ENCODE results near the gene PNPLA6.
A peak's percentile ranks its signal among the peaks of the same experiment; 100 is the strongest.

PNPLA6 gene

DNA sequence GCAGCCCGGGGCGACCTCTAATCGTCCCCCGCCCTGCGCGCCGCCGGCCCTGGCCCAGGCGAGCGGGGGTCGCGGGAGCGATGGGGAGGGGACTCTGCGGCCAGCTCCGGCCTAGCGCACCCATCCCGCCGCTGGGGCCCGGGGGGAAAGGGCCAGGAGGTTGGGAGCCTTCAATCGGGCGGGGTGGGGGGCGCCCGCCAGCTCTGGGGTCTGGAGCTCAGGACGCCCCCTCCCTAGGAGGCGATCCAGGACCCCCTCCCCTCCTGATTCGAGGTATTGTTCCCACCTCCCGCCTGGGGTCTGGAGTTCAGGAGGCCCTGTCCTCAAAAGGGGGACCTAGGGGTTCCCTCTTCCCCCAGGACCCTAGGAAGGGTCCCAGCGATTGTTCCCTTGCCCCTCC, 19.2 kb upstream of the PNPLA6 start:
- no peak for DNase-seq

DNA sequence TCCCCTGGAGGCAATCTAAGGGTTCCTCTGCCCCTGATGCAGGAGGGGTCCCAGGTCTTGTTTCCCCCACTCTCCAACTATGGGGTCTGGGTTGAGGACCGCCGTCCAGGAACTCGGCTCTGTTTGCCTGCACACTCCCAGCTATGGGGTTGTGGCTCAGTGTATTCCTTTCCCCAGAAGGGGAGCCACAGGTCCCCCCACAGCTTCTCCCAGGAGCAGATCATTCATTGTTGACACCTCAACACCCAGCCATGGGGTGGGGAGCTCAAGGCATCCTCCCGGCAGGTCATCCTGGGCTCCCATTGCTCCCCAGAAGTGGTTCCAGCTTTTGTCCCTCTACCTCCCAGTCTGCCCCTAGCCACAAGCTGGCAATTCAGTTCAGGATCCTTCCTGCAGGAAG, 18.6 kb upstream of the PNPLA6 start:
- no peak for DNase-seq

DNA sequence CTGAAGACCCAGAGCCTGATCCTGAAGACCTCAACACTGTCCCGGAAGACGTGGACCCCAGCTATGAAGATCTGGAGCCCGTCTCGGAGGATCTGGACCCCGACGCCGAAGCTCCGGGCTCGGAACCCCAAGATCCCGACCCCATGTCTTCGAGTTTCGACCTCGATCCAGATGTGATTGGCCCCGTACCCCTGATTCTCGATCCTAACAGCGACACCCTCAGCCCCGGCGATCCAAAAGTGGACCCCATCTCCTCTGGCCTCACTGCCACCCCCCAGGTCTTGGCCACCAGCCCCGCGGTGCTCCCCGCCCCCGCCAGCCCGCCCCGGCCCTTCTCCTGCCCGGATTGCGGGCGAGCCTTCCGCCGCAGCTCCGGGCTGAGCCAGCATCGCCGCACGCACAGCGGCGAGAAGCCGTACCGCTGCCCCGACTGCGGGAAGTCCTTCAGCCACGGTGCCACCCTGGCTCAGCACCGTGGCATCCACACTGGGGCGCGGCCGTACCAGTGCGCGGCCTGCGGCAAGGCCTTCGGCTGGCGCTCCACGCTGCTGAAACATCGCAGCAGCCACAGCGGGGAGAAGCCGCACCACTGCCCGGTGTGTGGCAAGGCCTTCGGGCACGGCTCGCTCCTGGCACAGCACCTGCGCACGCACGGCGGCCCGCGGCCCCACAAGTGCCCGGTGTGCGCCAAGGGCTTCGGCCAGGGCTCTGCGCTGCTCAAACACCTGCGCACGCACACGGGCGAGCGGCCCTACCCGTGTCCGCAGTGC, 16.0 kb upstream of the PNPLA6 start:
- no peak for DNase-seq

DNA sequence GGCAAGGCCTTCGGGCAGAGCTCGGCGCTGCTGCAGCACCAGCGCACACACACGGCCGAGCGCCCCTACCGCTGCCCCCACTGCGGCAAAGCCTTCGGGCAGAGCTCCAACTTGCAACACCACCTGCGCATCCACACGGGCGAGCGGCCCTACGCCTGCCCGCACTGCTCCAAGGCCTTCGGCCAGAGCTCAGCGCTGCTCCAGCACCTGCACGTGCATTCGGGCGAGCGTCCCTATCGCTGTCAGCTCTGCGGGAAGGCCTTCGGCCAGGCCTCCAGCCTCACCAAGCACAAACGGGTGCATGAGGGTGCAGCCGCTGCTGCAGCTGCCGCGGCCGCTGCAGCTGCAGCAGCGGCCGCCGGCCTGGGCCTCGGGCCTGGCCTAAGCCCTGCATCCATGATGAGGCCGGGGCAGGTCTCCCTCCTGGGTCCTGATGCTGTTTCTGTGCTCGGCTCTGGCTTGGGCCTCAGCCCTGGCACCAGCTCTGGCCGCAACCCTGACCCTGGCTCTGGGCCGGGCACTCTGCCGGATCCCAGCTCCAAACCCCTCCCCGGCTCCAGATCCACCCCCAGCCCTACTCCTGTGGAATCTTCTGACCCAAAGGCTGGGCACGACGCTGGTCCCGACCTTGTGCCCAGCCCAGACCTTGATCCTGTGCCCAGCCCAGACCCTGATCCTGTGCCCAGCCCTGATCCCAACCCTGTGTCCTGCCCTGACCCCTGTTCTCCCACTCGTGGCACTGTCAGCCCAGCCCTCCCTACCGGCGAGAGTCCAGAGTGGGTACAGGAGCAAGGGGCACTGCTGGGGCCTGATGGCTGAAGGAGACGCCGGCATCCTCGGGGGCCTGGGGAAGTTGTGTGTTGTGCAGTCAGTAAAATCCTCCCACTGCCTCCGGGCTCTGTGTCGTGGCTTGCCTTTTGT, 15.1 kb upstream of the PNPLA6 start:
- DNase-seq, result no peak

DNA sequence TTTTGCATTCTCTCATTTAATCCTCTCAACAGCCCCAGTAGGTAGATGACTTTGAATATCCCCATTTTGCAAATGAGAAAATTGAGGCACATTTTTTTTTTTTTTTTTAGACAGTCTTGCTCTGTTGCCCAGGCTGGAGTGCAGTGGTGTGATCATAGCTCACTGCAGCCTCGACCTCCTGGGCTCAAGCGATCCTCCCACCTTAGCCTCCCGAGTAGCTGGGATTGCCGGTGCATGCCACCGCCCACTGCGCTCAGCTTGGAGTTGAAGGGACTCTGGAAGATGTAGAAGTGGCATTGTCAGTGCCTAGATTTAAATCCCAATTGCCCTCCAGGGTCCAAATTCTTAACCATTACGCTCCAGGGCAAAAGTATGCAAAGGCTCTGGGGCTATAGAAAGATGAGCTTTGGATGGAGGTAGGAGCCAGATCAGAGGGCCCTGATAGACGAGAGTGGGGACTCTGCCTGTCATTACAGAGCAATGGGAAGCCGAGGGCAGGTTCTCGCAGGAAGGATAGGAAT, 13.9 kb upstream of the PNPLA6 start:
- no peak for DNase-seq

DNA sequence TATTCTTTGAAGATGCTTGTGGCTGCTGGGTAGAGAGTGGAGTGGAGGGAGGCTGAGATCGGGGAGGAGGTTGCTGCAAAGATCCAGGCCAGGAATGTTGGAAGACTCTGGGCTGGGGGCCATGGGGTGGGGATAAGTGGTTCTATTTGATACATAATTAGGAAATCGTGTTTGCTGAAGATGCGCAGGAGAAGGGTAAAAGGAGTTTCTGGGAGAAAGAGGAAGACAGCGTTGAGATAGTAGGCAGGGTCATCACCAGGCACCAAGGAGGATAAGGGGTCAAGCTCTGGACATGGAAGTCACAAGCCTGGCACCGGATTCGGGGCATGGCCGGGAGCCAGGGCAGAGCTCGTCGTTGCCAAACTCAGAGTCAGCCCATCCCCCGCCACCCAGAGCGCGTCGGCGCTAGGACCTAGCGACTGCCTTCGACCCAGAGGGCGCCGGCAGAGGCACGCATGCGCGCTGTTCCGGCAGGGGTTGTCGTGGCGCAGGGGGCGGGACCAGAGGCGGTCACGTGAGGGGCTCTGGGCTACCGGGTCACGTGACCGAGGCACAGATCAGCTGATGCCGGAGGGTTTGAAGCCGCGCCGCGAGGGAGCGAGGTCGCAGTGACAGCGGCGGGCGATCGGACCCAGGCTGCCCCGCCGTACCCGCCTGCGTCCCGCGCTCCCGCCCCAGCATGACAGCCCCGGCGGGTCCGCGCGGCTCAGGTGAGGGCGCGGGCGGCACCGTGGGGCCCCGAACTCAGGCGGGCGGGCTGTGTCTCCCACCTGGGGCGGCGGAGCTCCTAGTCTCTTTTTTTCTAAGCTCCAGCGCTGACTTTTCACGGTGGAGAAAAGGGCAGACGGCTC, 13.2 kb upstream of the PNPLA6 start, which contains the start of gene MCOLN1:
Gene MCOLN1, plus strand, starts transcription at position 553 of the 851 bp plus-strand sequence. Its CDS starts 127 bp downstream, at position 680.
- peak; percentile 83 for DNase-seq

DNA sequence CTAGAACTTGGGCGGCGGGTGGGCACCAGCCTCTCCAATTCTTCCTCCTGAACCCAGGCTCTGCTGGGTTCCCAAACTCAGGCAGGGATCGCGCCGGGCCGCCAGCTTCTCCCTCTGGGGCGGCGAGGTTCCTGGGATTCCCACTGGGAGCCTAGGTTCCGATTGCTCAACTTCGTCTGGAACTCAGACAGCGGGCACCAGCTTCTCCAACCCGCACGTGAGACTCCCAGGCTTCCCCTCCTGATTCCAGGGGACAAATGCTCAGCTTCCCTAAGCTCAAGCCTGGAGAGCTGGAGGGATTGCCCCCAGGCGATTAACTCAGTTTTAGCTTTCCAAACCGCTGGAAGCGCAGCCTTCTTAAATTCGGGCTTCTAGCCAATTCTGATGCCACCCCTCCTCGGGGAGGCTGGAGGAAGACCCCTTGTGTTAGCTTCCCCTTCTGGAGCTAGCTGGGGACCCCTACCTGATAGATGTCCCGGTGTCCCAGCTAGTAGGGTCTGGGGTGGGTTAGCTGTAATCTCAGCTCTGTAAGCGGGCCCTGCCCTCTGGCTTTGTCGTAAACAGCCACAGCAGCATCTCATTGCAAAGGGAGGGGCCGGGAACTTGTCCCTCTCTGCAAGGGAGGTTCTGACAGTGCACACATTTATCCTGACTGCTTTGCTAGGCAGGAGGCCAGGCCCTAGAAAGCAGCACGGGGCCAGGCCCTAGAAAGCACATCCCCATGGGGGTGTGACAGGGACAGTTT, 12.4 kb upstream of the PNPLA6 start:
- no peak for DNase-seq

DNA sequence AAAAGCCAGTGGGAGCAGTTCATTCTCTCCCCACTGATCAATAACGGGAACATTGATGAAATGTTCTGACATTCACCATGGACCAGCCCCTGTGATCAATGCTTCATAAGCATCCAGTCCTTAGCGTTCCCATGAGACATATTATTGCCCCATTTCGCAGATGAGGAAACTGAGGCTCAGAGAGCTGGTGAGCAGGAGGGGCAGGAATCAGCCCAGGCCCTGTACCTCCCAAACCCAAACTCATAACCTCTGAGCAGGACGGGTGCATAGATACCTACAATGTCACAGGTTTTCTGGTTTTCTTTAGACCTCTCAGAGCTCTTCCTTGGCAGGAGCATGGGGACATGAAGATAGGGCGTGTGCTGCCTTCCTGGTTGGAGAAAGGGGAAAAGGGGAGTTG, 11.0 kb upstream of the PNPLA6 start:
- DNase-seq, result no peak

DNA sequence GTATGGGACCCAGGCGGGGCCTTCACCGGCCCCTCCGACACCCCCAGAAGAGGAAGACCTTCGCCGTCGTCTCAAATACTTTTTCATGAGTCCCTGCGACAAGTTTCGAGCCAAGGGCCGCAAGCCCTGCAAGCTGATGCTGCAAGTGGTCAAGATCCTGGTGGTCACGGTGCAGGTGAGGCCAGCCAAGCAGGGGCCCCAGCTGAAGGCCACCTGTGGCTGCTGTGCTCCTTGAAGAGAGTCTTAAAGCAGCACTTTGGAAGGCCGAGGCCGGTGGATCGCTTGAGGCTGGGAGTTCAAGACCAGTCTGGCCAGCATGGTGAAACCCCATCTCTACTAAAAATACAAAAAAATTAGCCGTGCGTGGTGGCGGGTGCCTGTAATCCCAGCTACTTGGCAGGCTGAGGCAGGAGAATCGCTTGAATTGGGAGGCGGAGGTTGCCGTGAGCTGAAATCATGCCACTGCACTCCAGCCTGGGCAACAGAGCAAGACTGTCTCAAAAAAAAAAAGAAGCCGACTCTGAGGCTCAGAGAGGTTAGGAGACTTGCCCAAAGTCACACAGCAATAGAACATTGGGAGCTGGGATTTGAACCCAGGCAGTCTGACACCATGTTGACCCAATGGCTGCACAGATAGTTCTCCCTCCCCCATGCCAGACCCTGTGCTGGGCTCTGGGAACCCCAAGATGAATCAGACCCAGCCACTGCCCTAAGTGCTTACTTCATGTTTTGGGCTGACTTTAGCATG, 10.4 kb upstream of the PNPLA6 start:
- no peak for DNase-seq

DNA sequence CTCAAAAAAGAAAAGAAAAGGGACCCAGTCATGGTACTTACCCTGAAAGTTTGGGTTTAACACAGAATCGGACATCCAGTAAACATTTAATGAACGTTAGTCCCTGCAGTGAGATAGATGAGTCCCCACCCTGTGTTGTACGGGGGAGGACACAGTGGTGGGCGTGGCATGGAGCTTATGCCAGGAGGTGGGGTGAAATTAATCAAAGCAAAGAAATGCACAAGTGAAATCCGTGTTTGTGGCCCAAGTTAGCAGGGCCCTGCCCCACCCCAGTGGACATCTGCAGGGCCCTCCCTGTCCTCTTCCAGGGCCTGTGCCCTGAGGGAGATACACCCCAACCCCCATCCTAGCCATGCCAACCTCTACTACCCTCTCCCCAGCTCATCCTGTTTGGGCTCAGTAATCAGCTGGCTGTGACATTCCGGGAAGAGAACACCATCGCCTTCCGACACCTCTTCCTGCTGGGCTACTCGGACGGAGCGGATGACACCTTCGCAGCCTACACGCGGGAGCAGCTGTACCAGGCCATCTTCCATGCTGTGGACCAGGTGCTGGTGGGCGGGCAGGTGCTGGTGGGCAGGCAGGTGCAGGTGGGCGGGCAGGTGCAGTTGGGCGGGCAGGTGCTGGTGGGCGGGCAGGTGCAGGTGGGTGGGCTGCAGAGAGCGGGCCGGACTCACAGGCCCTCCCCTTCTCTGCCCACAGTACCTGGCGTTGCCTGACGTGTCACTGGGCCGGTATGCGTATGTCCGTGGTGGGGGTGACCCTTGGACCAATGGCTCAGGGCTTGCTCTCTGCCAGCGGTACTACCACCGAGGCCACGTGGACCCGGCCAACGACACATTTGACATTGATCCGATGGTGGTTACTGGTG, 9.2 kb upstream of the PNPLA6 start:
- DNase-seq, result no peak

DNA sequence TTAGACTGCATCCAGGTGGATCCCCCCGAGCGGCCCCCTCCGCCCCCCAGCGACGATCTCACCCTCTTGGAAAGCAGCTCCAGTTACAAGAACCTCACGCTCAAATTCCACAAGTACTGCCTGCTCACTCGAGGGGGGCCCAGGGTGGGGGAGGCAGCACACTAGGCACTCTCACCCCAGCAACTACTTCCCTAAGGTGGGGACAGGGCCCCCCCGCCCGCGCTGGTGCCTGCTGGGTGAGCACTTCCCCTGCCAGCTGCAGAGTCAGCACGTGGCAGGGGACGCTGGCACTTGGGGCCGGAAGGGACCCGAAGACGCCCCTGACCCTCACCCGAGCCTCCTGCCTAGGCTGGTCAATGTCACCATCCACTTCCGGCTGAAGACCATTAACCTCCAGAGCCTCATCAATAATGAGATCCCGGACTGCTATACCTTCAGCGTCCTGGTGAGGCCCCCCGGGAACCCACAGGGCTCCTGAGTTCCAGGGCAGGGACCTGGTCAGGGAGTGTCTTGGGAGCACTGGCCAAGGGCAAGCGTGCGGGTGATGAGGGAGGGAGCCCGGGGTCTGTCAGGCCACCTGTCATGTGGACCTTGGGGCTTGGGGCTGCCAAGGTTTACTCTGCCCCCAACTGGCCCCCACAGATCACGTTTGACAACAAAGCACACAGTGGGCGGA, 7.9 kb upstream of the PNPLA6 start:
- no peak for DNase-seq

DNA sequence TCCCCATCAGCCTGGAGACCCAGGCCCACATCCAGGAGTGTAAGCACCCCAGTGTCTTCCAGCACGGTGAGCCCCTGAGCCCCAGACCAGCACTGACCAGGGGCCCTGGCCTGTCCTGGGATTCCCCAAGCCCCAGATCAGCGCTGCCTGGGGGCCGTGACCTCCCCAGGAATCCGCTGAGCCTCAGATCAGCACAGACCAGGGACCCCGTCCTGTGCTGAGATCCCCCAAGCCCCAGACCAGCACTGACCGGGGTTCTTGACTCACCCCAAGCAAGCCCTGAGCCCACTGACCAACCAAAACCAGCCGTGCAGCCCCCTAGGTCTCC, 7.4 kb upstream of the PNPLA6 start:
- DNase-seq, result no peak

DNA sequence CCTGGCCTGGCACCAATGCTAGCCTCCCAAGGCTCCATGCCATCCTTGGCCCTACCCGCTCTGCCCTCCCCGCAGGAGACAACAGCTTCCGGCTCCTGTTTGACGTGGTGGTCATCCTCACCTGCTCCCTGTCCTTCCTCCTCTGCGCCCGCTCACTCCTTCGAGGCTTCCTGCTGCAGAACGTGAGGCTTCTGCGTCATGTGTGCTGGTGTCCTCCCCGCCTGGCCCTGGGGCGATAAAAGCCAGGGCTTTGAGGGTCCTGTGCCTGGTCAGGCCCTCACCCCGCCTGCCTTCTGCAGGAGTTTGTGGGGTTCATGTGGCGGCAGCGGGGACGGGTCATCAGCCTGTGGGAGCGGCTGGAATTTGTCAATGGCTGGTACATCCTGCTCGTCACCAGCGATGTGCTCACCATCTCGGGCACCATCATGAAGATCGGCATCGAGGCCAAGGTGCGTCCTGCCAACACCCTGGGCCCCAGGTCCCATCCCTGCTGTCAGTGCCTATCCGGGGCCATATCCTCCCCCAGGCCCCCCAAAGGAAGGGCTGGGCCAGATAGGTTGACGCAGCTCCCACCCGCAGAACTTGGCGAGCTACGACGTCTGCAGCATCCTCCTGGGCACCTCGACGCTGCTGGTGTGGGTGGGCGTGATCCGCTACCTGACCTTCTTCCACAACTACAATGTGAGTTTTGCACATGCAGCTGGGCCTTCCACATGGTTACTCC, 6.8 kb upstream of the PNPLA6 start:
- DNase-seq, result no peak

DNA sequence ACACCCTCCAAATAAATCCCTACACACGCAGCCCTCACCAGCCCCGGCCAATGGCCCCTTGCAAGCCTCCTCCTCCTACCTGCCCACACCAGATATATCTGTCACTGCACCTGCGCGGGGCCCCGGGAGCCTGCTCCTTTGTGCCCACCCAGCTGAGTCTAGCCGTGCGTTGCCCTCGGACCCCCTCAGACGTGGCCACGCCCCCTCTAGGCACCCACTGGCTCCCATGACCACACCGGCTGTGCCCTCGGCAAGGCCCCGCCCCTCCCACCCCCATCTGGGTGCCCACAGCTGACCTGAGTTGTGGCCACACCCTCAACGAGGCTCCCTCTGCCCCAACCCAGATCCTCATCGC, 6.3 kb upstream of the PNPLA6 start:
- no peak for DNase-seq

DNA sequence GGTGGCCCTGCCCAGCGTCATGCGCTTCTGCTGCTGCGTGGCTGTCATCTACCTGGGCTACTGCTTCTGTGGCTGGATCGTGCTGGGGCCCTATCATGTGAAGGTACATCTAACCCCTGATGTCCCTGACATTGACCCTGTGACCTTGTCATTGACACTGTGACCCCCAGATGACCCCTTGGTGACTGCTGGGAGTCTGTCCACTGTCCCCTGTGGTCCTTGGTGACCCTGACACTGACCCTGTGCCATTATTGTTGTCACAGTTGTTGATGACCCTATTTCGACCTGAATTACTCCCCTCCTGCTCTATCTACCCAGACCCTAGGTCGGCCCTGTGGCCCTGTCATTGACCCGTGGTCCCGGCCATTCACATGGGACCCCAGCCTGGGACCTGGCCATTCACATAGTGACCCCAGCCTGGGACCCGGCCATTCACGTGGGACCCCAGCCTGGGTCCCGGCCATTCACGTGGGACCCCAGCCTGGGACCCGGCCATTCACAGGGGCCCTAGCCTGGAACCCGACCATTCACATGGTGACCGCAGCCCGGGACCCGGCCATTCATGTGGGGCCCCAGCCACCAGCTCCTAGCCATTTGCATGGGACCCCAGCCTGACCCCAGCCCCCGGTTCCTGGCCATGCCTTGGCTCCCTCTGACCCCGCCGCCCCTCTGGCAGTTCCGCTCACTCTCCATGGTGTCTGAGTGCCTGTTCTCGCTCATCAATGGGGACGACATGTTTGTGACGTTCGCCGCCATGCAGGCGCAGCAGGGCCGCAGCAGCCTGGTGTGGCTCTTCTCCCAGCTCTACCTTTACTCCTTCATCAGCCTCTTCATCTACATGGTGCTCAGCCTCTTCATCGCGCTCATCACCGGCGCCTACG, 5.7 kb upstream of the PNPLA6 start:
- DNase-seq, result no peak

DNA sequence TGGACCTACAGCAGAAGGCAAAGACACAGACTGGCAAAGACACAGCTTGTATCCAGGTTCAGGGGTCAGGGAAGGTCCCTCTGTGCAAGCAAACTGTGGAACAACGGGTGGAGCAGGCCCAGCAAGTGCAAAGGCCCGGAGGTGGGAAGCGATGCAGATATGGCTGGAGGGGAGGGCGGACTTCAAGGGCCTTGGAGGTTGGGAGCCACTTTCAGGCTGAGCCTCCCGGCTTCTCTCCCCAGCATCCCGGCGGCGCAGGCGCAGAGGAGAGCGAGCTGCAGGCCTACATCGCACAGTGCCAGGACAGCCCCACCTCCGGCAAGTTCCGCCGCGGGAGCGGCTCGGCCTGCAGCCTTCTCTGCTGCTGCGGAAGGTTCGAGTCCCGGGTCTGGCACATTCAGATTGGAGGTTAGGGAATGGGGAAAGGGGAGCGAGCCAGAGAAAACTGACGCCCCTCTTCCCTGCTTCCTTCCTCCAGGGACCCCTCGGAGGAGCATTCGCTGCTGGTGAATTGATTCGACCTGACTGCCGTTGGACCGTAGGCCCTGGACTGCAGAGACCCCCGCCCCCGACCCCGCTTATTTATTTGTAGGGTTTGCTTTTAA, 2.1 kb upstream of the PNPLA6 start:
- no peak for DNase-seq

DNA sequence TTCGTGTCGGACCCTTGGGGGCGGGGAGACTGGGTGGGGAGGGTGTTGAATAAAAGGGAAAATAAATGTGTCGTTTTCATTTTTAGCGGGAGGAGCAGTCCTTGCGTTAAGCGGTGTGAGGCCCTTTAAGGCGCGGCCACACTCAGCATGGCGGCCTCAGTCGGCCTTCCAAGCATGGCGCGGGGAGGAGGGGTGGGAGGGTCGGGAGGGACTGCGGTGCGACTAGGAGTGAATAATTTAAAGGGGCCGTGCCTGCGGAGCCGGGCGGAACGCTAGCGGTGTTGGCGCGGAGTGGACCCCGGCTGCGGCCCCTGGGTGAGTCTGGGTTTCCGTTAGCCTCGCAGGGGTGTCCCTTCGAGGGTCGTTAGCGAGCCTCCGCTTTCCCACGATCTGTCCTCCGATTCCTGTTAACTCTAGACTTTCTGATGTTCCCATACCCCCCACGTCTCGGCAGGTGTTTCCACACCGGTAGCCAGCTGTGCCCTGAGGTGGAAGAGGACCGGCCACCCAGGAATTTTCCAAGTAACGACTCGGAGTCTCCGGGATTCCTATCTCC, 1.5 kb upstream of the PNPLA6 start:
- DNase-seq, result peak; percentile 45
